ENCODE results near the gene ZNF782.
"Not testable (repeated sequence)": the region's sequence is repeated elsewhere in the genome, so short reads cannot be mapped to it uniquely, and the experiment has no call there.

The ZNF782 gene

DNA sequence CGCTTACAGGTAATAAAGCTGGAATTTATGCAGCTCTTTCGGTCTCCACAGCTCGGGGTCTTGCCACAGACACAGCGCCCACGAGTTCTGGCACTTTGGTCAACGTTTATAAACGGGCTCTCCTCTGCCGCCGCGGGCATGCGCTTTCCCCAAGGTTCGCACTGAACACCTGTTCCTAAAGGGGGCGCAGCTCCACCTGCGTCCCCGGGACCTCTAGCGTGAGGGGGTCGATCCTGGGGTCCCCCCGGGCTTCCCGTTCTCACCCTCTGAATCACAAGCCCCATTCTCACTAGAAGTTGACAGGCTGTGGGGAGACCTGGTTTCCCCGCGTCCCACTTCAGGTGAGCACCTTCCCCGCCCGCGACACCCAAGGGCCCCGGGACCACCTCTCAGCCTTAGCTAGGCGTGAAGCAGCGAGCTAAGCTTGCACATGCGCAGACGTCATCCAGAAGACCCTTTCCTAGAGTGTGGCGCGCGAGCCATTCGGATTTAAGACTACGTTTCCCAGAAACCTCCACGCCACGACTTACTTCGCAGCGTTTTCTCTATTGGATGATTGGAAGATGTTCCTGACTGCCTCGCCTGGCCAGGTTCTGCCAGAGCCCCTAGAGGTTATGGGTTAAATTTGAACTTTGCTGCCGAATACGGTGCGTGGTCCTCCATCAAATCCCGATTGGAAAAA, 21.3 kb upstream of the ZNF782 start:
- TF ChIP-seq, protein P1, sequence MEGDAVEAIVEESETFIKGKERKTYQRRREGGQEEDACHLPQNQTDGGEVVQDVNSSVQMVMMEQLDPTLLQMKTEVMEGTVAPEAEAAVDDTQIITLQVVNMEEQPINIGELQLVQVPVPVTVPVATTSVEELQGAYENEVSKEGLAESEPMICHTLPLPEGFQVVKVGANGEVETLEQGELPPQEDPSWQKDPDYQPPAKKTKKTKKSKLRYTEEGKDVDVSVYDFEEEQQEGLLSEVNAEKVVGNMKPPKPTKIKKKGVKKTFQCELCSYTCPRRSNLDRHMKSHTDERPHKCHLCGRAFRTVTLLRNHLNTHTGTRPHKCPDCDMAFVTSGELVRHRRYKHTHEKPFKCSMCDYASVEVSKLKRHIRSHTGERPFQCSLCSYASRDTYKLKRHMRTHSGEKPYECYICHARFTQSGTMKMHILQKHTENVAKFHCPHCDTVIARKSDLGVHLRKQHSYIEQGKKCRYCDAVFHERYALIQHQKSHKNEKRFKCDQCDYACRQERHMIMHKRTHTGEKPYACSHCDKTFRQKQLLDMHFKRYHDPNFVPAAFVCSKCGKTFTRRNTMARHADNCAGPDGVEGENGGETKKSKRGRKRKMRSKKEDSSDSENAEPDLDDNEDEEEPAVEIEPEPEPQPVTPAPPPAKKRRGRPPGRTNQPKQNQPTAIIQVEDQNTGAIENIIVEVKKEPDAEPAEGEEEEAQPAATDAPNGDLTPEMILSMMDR (IDR thresholded peaks at IDR 0.05; ENCODE audit: extremely low read depth, missing control alignments) = no peak
- peak; percentile 86 for DNase-seq (ENCODE audit: low spot score)

DNA sequence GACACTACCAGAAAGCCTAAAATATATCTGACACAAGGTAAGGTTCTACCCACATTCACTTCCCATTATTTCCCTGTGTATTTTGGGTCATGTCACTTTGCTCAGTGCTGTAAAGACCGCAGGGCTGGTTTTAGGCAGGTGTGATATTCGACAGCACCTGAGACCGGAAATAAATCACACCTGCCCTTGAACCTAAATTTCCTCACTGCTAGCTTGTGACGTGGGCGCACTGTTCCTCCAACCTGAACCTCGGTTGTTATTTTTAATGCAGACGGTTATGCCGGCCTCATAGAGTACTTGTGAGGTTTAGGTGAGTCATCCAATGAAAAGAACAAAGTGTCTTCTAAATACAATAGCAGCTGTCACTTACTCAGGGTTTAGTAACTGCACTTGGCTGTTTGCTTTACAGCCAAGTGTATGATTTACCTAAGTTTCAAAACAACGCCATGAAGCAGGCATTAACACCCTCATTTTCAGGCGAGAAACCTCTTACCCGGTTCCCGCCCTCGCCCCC, 20.7 kb upstream of the ZNF782 start:
- TF ChIP-seq, protein P1 (IDR thresholded peaks at IDR 0.05; ENCODE audit: extremely low read depth, missing control alignments) = no peak
- DNase-seq (ENCODE audit: low spot score) = peak; percentile 77

DNA sequence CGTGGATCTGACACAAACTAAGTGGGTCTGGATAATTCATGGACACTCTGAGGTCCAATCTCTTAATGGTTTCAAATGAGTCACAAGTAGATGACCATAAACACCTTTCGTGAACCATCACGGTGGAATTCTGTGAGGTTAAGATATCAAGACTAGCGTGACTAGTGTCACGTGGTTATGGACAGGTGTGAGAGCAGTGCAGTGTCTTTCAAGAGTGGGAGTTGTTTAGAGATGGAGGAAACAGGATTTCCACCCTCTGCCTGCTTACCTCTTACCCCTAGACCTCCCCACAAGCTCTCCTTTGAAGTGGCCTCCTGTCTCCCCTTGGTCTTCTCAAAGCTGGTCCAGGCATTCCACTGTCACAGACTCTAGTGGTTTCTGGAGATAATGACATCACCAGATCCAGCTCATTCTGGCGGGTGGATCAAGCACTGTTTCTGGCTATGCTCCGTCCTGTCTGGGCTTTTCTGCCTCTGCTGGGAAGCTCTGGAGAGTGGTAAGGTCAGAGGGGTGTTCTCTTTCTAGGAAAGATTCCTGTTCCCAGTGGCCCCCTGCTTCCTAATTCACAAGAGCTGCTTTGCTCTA, 20.0 kb upstream of the ZNF782 start:
- TF ChIP-seq, protein P1 (IDR thresholded peaks at IDR 0.05; ENCODE audit: extremely low read depth, missing control alignments) = no peak
- peak; percentile 23 for DNase-seq (ENCODE audit: low spot score)

DNA sequence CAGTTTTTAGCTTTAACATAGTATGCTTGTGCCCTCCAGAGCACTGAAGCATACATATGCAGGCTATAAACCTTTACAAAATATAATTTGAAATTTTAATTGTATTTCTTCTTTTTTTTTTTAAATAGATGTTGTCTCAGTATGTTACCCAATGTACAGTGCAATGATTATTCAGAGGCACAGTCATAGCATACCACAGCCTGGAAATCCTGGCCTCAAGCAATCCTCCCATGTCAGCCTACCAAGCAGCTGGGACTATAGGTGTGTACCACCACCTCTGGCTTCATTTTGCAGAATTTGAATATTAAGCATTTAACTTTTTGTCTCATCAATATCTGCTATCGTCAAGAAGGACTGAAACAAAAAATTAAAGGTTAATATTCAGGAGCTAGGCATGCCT, 16.9 kb upstream of the ZNF782 start:
- no peak for DNase-seq (ENCODE audit: low spot score)
- TF ChIP-seq, protein P1 (IDR thresholded peaks at IDR 0.05; ENCODE audit: extremely low read depth, missing control alignments) = no peak

DNA sequence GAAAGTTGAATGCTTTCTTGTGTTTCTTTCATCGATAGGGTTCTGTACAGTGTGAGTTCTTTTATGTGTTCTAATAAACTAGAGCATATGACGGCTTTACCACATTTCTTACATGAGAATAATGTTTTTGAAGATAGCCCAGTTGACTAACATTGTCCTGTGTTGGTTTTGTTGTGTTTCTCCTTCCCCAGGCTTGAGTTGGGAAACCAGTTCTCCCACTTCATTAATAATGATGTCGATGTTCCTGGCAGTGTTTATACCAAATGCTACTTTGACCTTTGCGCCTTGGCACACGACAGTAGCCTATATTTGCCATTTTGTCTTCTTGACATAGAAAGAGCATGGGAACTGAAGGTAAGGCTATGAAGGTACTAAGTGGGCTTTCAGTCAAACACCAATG, 14.4 kb upstream of the ZNF782 start:
- no peak for DNase-seq (ENCODE audit: low spot score)
- TF ChIP-seq, protein P1 (IDR thresholded peaks at IDR 0.05; ENCODE audit: extremely low read depth, missing control alignments) = no peak

DNA sequence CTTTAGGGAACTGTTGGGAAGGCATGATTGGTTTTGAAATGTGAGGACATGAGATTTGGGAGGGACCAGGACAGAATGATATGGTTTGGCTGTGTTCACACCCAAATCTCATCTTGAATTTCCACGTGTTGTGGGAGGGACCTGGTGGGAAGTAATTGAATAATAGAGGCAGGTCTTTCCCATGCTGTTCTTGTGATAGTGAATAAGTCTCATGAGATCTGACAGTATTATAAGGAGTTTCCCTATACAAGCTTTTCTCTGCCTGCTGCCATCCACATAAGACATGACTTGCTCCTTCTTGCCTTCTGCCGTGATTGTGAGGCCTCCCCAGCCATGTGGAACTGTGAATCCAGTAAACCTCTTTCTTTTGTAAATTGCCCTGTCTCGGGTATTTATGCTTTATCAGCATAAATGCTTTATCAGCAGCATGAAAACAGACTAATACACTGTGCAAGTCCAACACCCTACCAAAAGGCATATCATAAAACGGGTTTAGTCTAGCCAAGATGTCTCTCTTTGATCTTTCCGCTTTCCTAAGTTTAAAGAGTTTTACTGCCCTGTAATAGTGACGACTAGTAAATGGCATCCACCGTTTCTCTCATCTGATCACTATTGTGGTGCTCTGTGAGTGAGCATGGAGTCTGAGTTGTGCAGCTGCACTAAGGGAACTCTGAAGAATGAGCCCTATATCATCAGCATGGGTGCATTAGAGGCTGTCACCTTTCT, 12.9 kb upstream of the ZNF782 start:
- TF ChIP-seq, protein P1 (IDR thresholded peaks at IDR 0.05; ENCODE audit: extremely low read depth, missing control alignments) = no peak
- DNase-seq (ENCODE audit: low spot score) = no peak

DNA sequence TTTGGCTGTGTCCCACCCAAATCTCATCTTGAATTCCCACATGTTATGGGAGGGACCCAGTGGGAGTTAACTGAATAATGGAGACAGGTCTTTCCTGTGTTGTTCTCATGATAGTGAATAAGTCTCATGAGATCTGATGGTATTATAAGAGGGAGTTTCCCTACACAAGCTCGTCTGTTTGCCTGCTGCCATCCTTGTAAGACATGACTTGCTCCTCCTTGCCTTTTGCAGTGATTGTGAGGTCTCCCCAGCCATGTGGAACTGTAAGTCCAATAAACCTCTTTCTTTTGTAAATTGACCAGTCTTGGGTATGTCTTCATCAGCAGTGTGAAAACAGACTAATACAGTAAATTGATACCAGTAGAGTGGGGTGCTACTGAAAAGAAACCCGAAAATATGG, 10.9 kb upstream of the ZNF782 start:
- DNase-seq (ENCODE audit: low spot score) = not testable (repeated sequence)
